ENCODE measurements around the gene MYLK3. TPM values are rescaled to one million over a fixed set of nuclear protein-coding genes. Genes with fewer than 3 reads are reported as not detected.

The MYLK3 gene
- total and polyA plus RNA-seq, 8 donors = 0.11 to 0.37 (median 0.19) TPM

- Histone ChIP-seq H3K9me3 (no peaks in the 10 kb centered on the region), H3K4me3 (no peak overlapping the region), H3K36me3 (no peaks in the 10 kb centered on the region), H3K4me1 (no peaks in the 10 kb centered on the region), H3K27ac (no peak overlapping the region), H3K27me3 (no peaks in the 10 kb centered on the region)
- TF ChIP-seq CTCF (IDR thresholded peaks at IDR 0.05) = no peak
- intact Hi-C loops (cut with DNase I) = no loop called here
- DNase-seq (no peak), ATAC-seq (no peak), FAIRE-seq (no peak)
- 74 to 77% methylated on average over 17 of the region's 17 CpGs for WGBS, 2 donors
Observed at GRCh38 chr16:46730801-46731690, 17.1 kb downstream of the MYLK3 start.

- no peak for TF ChIP-seq CTCF (IDR thresholded peaks at IDR 0.05)
- Histone ChIP-seq H3K9me3 (no peaks in the 10 kb centered on the region), H3K27ac (no peak overlapping the region), H3K4me3 (no peak overlapping the region), H3K4me1 (no peaks in the 10 kb centered on the region), H3K36me3 (no peaks in the 10 kb centered on the region), H3K27me3 (no peaks in the 10 kb centered on the region)
- no peak for FAIRE-seq
- 83 to 88% methylated on average over 8 of the region's 8 CpGs for WGBS, 2 donors
- DNase-seq = no peak
- ATAC-seq = no peak
- intact Hi-C loops (cut with DNase I) = no loop called here
Observed at GRCh38 chr16:46730126-46730525, 18.0 kb downstream of the MYLK3 start.

DNA sequence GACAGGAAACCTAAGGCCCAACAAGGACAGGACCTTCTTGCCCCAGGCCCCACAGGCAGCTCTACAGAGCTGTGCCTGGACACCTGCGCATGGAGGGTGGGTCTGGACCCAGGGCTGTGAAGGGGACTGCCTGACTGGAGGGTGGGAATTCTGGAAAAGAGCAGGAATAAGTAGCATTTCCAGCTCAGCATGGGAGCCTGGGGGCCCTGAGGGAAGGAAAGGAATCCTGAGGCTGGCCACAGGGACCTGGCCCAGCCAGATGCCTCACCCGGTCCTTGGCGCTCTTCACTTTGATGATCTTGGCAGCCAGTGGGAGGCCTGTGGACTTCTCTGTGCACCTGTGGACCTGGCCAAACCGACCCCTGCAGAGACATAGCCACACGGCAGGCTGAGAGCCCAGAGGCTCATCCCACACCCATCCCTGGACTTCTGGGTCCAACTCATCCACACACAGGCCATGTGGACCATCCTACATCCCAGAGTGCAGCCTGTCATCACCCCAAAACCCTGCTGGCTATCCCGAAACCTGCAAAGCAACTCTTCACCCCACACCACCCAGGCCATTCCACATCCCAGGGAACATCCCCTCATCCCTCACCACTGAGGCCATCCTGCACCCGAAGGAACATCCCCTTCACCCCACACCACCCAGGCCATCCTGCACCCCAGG, 18.7 kb downstream of the MYLK3 start:
- DNase-seq (no peak), ATAC-seq (no peak), FAIRE-seq (no peak)
- Histone ChIP-seq H3K4me1 (no peaks in the 10 kb centered on the region), H3K27me3 (no peaks in the 10 kb centered on the region), H3K9me3 (no peaks in the 10 kb centered on the region), H3K4me3 (no peak overlapping the region), H3K36me3 (no peaks in the 10 kb centered on the region), H3K27ac (no peak overlapping the region)
- TF ChIP-seq CTCF (IDR thresholded peaks at IDR 0.05) = no peak
- 80 to 88% methylated on average over 7 of the region's 7 CpGs for WGBS, 2 donors
- intact Hi-C loops (cut with DNase I) = no loop called here

- Histone ChIP-seq H3K4me1 (no peaks in the 10 kb centered on the region), H3K27me3 (no peaks in the 10 kb centered on the region), H3K9me3 (no peaks in the 10 kb centered on the region), H3K27ac (no peak overlapping the region), H3K4me3 (no peak overlapping the region), H3K36me3 (no peaks in the 10 kb centered on the region)
- FAIRE-seq (no peak), ATAC-seq (no peak), DNase-seq (no peak)
- 64 to 65% methylated on average over 14 of the region's 14 CpGs for WGBS, 2 donors
- TF ChIP-seq CTCF (IDR thresholded peaks at IDR 0.05) = no peak
- intact Hi-C loops (cut with DNase I) = no loop called here
Observed at GRCh38 chr16:46728806-46729205, 19.3 kb downstream of the MYLK3 start.

DNA sequence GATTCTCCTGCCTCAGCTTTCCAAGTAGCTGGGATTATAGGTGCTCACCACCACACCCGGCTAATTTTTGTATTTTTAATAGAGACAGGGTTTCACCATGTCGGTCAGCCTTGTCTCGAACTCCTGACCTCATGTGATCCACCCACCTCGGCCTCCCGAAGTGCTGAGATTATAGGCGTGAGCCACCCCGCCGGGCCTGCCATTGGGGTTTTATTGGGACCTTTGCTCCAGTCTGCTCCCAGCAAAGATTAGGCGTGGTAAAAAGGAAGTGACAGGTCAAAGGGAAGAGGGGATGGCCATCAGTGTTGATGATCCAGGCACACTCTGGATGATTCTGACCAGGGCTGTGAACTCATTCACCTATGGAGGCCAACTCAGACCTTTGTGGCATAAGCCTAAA, 20.5 kb downstream of the MYLK3 start:
- H3K27ac ChIP-seq = no peak overlapping the region
- 90 to 94% methylated on average over 9 of the region's 9 CpGs for WGBS, 2 donors
- no peak for ATAC-seq
- DNase-seq = no peak
- H3K36me3 ChIP-seq = no peaks in the 10 kb centered on the region
- no peaks in the 10 kb centered on the region for H3K27me3 ChIP-seq
- intact Hi-C loops (cut with DNase I) = no loop called here
- TF ChIP-seq CTCF (IDR thresholded peaks at IDR 0.05) = no peak
- H3K9me3 ChIP-seq = no peaks in the 10 kb centered on the region
- no peaks in the 10 kb centered on the region for H3K4me1 ChIP-seq
- FAIRE-seq = no peak
- H3K4me3 ChIP-seq = no peak overlapping the region

Data from pancreas (tissue), 10 donors.